Measurements from ENCODE around the gene NEDD4L. TPM values are rescaled to one million over a fixed set of nuclear protein-coding genes. Genes with fewer than 3 reads are reported as not detected.

The NEDD4L gene
- total RNA-seq, 1 experiment from 2014 or later, result 108 TPM

DNA sequence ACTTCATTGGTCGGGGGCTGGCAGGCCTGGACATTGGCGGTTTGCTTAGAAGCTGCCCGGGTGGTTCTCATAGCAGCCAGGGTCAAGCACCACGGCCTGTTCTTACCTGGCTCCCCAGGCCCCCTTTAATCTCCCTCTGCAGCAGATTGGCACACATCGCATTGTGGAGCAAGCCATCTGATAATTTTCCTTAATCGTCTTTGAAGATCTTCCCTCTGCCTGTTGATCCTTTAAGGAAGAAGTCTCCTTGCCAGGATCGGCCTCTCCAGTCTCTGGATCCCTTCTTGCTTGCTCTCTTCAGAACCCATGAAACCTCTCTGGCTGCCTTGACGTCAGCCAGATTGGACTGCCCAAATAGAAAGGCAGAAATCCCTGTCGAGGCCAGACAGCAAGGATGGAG lies 75.8 kb downstream of the NEDD4L start:
- intact Hi-C loops (cut with micrococcal nuclease), result loop anchor here (5.0 kb wide), 4 partner anchors 62 to 488 kb away; no protein-coding TSS in a partner anchor
- POLR2A ChIA-PET, result interaction anchor here (1.0 to 7.0 kb wide), 5 partner anchors 41 to 194 kb away, joined by 3 to 65 read pairs (median 19); no protein-coding TSS in a partner anchor
- no peak for DNase-seq (ENCODE audit: unreplicated experiment)
- TF ChIP-seq CTCF (IDR thresholded peaks at IDR 0.05; ENCODE audit: unreplicated experiment), result no peak
- Mint-ChIP-seq H3K4me3 (ENCODE audit: unreplicated experiment) (no peak overlapping the region), H3K4me1 (ENCODE audit: insufficient read depth, unreplicated experiment) (peaks cover 13% of the 10 kb centered on the region), H3K36me3 (ENCODE audit: insufficient read depth, unreplicated experiment) (no peaks in the 10 kb centered on the region), H3K9me3 (ENCODE audit: unreplicated experiment) (no peaks in the 10 kb centered on the region), H3K27me3 (ENCODE audit: insufficient read depth, unreplicated experiment) (no peaks in the 10 kb centered on the region), H3K27ac (ENCODE audit: low read depth, unreplicated experiment) (peak overlapping the region; percentile 24)
- CTCF ChIA-PET, result interaction anchor here (0.6 to 7.2 kb wide), 8 partner anchors 10 to 495 kb away, joined by 3 to 93 read pairs (median 8); partner anchors contain the start of gene NEDD4L
- BruUV-seq (replicated peaks), result no TSS peak

DNA sequence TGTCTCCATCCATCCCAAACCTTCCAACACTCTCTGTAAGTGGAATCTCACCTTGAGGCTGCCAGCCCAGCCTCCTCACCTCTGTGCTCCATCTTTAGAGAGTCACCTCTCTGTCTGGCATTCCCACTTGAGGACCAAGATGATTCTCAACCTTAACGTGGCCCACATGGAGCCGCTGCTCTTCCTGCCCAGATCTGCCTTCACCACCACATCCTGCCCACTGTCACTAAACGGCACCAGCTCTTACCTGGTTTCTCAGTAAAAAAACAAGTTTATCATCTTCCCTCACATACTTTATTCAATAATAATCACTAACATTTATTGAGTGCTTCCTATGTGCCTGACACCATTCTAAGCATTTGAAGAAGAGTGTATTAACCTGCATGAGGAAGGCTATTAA lies 80.4 kb downstream of the NEDD4L start:
- DNase-seq (ENCODE audit: unreplicated experiment), result no peak
- Mint-ChIP-seq H3K9me3 (ENCODE audit: unreplicated experiment) (no peaks in the 10 kb centered on the region), H3K36me3 (ENCODE audit: insufficient read depth, unreplicated experiment) (no peaks in the 10 kb centered on the region), H3K27me3 (ENCODE audit: insufficient read depth, unreplicated experiment) (no peaks in the 10 kb centered on the region), H3K27ac (ENCODE audit: low read depth, unreplicated experiment) (no peak overlapping the region), H3K4me1 (ENCODE audit: insufficient read depth, unreplicated experiment) (no peaks in the 10 kb centered on the region), H3K4me3 (ENCODE audit: unreplicated experiment) (no peak overlapping the region)
- BruUV-seq (replicated peaks), result no TSS peak
- CTCF ChIA-PET, result interaction anchor here (0.7 to 2.1 kb wide), 9 partner anchors 9 to 242 kb away, joined by 3 to 12 read pairs (median 4); no protein-coding TSS in a partner anchor
- POLR2A ChIA-PET, result no interaction called here
- no peak for TF ChIP-seq CTCF (IDR thresholded peaks at IDR 0.05; ENCODE audit: unreplicated experiment)
- intact Hi-C loops (cut with micrococcal nuclease), result loop anchor here (5.0 kb wide), 4 partner anchors 58 to 492 kb away; no protein-coding TSS in a partner anchor

- no TSS peak for BruUV-seq (replicated peaks)
- ChIA-PET CTCF (interaction anchor here (0.7 to 2.4 kb wide), 8 partner anchors 8 to 224 kb away, joined by 3 to 14 read pairs (median 4); no protein-coding TSS in a partner anchor), POLR2A (no interaction called here)
- no peaks in the 10 kb centered on the region for H3K36me3 Mint-ChIP-seq (ENCODE audit: insufficient read depth, unreplicated experiment)
- intact Hi-C loops (cut with micrococcal nuclease), result no loop called here
- H3K9me3 Mint-ChIP-seq (ENCODE audit: unreplicated experiment), result no peaks in the 10 kb centered on the region
- DNase-seq (ENCODE audit: unreplicated experiment), result no peak
- no peak overlapping the region for H3K4me3 Mint-ChIP-seq (ENCODE audit: unreplicated experiment)
- H3K27ac Mint-ChIP-seq (ENCODE audit: low read depth, unreplicated experiment), result no peak overlapping the region
- no peaks in the 10 kb centered on the region for H3K27me3 Mint-ChIP-seq (ENCODE audit: insufficient read depth, unreplicated experiment)
- no peak for TF ChIP-seq CTCF (IDR thresholded peaks at IDR 0.05; ENCODE audit: unreplicated experiment)
- no peaks in the 10 kb centered on the region for H3K4me1 Mint-ChIP-seq (ENCODE audit: insufficient read depth, unreplicated experiment)
Measured at GRCh38 chr18:58125183-58125582, 81.2 kb downstream of the NEDD4L start.

DNA sequence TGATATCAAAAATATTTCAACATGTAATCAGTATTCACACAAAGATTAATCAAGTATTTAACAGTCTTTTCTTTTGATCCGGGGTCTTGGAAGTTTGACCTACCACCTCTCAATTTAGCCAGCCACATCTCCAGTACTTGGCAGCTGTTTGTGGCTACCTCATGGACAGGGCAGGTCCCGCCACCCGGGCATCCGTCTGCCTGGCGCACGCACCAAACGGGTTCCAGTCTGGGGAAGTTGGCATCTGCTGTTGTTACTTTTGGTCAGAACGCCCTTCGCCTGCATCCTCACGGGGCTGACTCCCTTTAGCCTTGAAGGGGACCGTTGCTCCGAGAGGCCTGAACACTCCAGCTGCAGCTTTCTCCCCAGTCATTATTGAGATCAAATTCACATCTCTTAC lies 81.7 kb downstream of the NEDD4L start:
- BruUV-seq (replicated peaks), result no TSS peak
- intact Hi-C loops (cut with micrococcal nuclease), result no loop called here

More for the DNA sequence above, 81.7 kb downstream of the NEDD4L start:
- Mint-ChIP-seq H3K4me1 (ENCODE audit: insufficient read depth, unreplicated experiment) (no peaks in the 10 kb centered on the region), H3K36me3 (ENCODE audit: insufficient read depth, unreplicated experiment) (no peaks in the 10 kb centered on the region), H3K27me3 (ENCODE audit: insufficient read depth, unreplicated experiment) (no peaks in the 10 kb centered on the region), H3K4me3 (ENCODE audit: unreplicated experiment) (no peak overlapping the region), H3K9me3 (ENCODE audit: unreplicated experiment) (no peaks in the 10 kb centered on the region), H3K27ac (ENCODE audit: low read depth, unreplicated experiment) (no peak overlapping the region)
- no peak for TF ChIP-seq CTCF (IDR thresholded peaks at IDR 0.05; ENCODE audit: unreplicated experiment)
- CTCF ChIA-PET, result interaction anchor here (1.0 to 2.4 kb wide), 5 partner anchors 10 to 89 kb away, joined by 3 to 14 read pairs (median 5); no protein-coding TSS in a partner anchor
- POLR2A ChIA-PET, result interaction anchor here (0.7 kb wide), 1 partner anchor 212 kb away, joined by 3 read pairs; no protein-coding TSS in a partner anchor
- DNase-seq (ENCODE audit: unreplicated experiment), result no peak

All from MCF 10A (cell line).